Measurements from ENCODE around the gene KCNJ14. TPM values are rescaled to one million over a fixed set of nuclear protein-coding genes. Genes with fewer than 3 reads are reported as not detected.

The KCNJ14 gene
- total and polyA plus RNA-seq, 2 donors (not counting 3 experiments of a cell fraction or from before 2014, with no cell fraction given) = 0.26 to 1.4 TPM

- no peak overlapping the region for H3K4me3 ChIP-seq (replicated peaks in 1 of 3; ENCODE audit: insufficient read depth in 1 of 3, low read depth in 1 of 3, low read length in 3 of 3)
- H3K4me2 ChIP-seq (ENCODE audit: insufficient read depth, low read length) = no peak overlapping the region
- no peak for DNase-seq (ENCODE audit: low read depth, low spot score)
- H3K27me3 ChIP-seq (ENCODE audit: control insufficient read depth in 2 of 2, insufficient read depth in 2 of 2, low read length in 2 of 2) = peaks cover 3% of the 10 kb centered on the region in 2 experiments
- ChIA-PET POLR2A (interaction anchor here (0.6 kb wide), 1 partner anchor 228 kb away, joined by 3 read pairs; no protein-coding TSS in a partner anchor), CTCF (interaction anchor here (1.2 kb wide), 1 partner anchor 45 kb away, joined by 3 read pairs; the partner anchor contains the start of gene KDELR1)
- H3K9ac ChIP-seq (replicated peaks; ENCODE audit: extremely low read depth, insufficient read depth, low read length) = no peak overlapping the region
- no TSS peak for BruUV-seq (replicated peaks)
- H3K9me1 ChIP-seq (replicated peaks; ENCODE audit: control insufficient read depth, extremely low read depth, insufficient read depth, low read length) = no peaks in the 10 kb centered on the region
- H3K4me1 ChIP-seq (ENCODE audit: control insufficient read depth, extremely low read depth, insufficient read depth, low read length) = no peaks in the 10 kb centered on the region
- no peak for FAIRE-seq
- no peak overlapping the region for H2AFZ ChIP-seq (ENCODE audit: low read depth, low read length)
- dilution Hi-C loops (cut with MboI; ENCODE audit: extremely low pct_ligation_motif_present, low sequenced_read_pairs) (no loop called here), intact Hi-C loops (cut with micrococcal nuclease) (no loop called here)
- no peak for TF ChIP-seq CTCF (IDR thresholded peaks at IDR 0.05; ENCODE audit: extremely low read depth in 1 of 2, insufficient read depth in 1 of 2, low read depth in 1 of 2, low read length in 2 of 2)
- no peak for TF ChIP-seq POLR2A (IDR thresholded peaks at IDR 0.05; ENCODE audit: low read depth, low read length)
- TF ChIP-seq, protein P1, sequence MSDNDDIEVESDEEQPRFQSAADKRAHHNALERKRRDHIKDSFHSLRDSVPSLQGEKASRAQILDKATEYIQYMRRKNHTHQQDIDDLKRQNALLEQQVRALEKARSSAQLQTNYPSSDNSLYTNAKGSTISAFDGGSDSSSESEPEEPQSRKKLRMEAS (IDR thresholded peaks at IDR 0.05; ENCODE audit: insufficient read depth, insufficient read length) = no peak
- no peak for TF ChIP-seq POLR2AphosphoS5 (IDR thresholded peaks at IDR 0.05; ENCODE audit: insufficient read depth, low read depth, low read length)
- no peak for TF ChIP-seq GATA2 (IDR thresholded peaks at IDR 0.05; ENCODE audit: insufficient read depth, insufficient read length, low read depth, low read length)
- no peak for TF ChIP-seq JUN (IDR thresholded peaks at IDR 0.05; ENCODE audit: borderline replicate concordance, insufficient read depth, insufficient read length, low read depth)
- TF ChIP-seq MYC (IDR thresholded peaks at IDR 0.05; ENCODE audit: low read depth, low read length) = no peak
- TF ChIP-seq EZH2 (IDR thresholded peaks at IDR 0.05; ENCODE audit: borderline replicate concordance, low read depth, low read length, severe bottlenecking) = no peak
- TF ChIP-seq FOS (IDR thresholded peaks at IDR 0.05; ENCODE audit: borderline replicate concordance, insufficient read depth, low read length) = no peak
- no peaks in the 10 kb centered on the region for H3K36me3 ChIP-seq (ENCODE audit: control insufficient read depth in 2 of 2, extremely low read depth in 1 of 2, insufficient read depth in 2 of 2, low read length in 2 of 2)
- no peaks in the 10 kb centered on the region for H3K9me3 ChIP-seq (replicated peaks; ENCODE audit: control insufficient read depth, insufficient read depth, low read length)
- H3K27ac ChIP-seq (ENCODE audit: insufficient read depth, low read depth, low read length) = no peak overlapping the region
- H4K20me1 ChIP-seq (replicated peaks; ENCODE audit: control insufficient read depth, extremely low read depth, insufficient read depth, low read length) = no peaks in the 10 kb centered on the region
- no peaks in the 10 kb centered on the region for H3K79me2 ChIP-seq (ENCODE audit: control insufficient read depth, insufficient read depth, low read length)
Observed at GRCh38 chr19:48436586-48436985, 18.8 kb upstream of the KCNJ14 start.
